ENCODE results near the gene ZNF101.

GRCh38 chr19:19721896-19722295 lies 53.3 kb downstream of the ZNF101 start:
- TF ChIP-seq POLR2A (conservative IDR thresholded peaks at IDR 0.05) (no peak), MXD1 (CRISPR knock-in tag; IDR thresholded peaks at IDR 0.05; ENCODE audit: borderline replicate concordance, poor library complexity, severe bottlenecking) (no peak), PRMT5 (CRISPR knock-in tag; IDR thresholded peaks at IDR 0.05) (no peak), TCF7 (IDR thresholded peaks at IDR 0.05; ENCODE audit: borderline replicate concordance) (no peak)
